Endothelial cell of umbilical vein (primary cell): Measurements from ENCODE around the gene ALG11. TPM values are rescaled to one million over a fixed set of nuclear protein-coding genes. Genes with fewer than 3 reads are reported as not detected.

Experiments used
- BruUV-seq: library from RNA; stranded (reverse); fragments of 400-500 nt; replicated peaks from 2 replicates; lab custom pipeline; 2021; lab: Mats Ljungman, UMichigan
- CTCF ChIA-PET: fragments of 300-600, 350-600 bp; sonication (Branson Sonifier 250); formaldehyde crosslinking; loops from one replicate; lab custom pipeline; 2021; ENCODE audit warnings: antibody characterized with exemption, inconsistent platforms; lab: Charles Lee
- POLR2A ChIA-PET: fragments of 300-600, 350-600 bp; sonication (Branson Sonifier 250); formaldehyde crosslinking; loops from one replicate; lab custom pipeline; 2021; ENCODE audit warnings: antibody characterized with exemption, inconsistent platforms; lab: Charles Lee
- DNase-seq: peaks from one replicate; pipeline ENCODE4 v3.0.0-alpha.2; 2011; ENCODE audit warnings: low read depth, low spot score
- FAIRE-seq: peaks from 2 replicates; lab custom pipeline; 2011; peaks lifted over from hg19 to GRCh38; lab: Jason Lieb, UNC
- H2AFZ ChIP-seq: 2 replicates; pipeline ENCODE4 v1.6.0; 2012; ENCODE audit warnings: low read depth, low read length, control low read depth, inconsistent platforms
- H3K27ac ChIP-seq: 2 replicates; pipeline ENCODE4 v1.5.1; 2011; ENCODE audit warnings: low read depth, mild to moderate bottlenecking, control low read depth, low read length, moderate library complexity; ENCODE audit not compliant: insufficient read depth
- H3K27me3 ChIP-seq, 2 experiments: 2 replicates each; pipeline versions ENCODE4 v1.6.0 to v1.6.1; 2011; ENCODE audit warnings: low read length in 2 of 2, mixed read lengths in 1 of 2; ENCODE audit not compliant: control insufficient read depth in 2 of 2, insufficient read depth in 2 of 2
- H3K36me3 ChIP-seq, 2 experiments: 2 replicates in 1 of 2; 3 replicates in 1 of 2; pipeline ENCODE4 v1.5.1; 2011; ENCODE audit warnings: low read length in 2 of 2, mild to moderate bottlenecking in 1 of 2, moderate library complexity in 1 of 2; ENCODE audit not compliant: control insufficient read depth in 2 of 2, insufficient read depth in 2 of 2; ENCODE audit errors: extremely low read depth in 1 of 2
- H3K4me1 ChIP-seq: 3 replicates; pipeline ENCODE4 v1.5.1; 2011; ENCODE audit warnings: mild to moderate bottlenecking, low read length; ENCODE audit not compliant: control insufficient read depth, insufficient read depth; ENCODE audit errors: extremely low read depth
- H3K4me2 ChIP-seq: 2 replicates; pipeline ENCODE4 v1.6.1; 2011; ENCODE audit warnings: low read length, control low read depth, mixed read lengths; ENCODE audit not compliant: insufficient read depth
- H3K4me3 ChIP-seq, 3 experiments: fragments of 200-600 bp in 1 of 3; sonication (generic), shearing (Covaris generic) in 1 of 3; replicated peaks in 1 of 3; 2 replicates each; pipeline ENCODE4 v1.5.1; 2011 to 2016; ENCODE audit warnings: control low read depth in 3 of 3, low read length in 3 of 3, mild to moderate bottlenecking in 2 of 3, inconsistent platforms in 1 of 3, low read depth in 1 of 3, moderate library complexity in 1 of 3; ENCODE audit not compliant: insufficient read depth in 1 of 3
- H3K79me2 ChIP-seq: 2 replicates; pipeline ENCODE4 v1.6.0; 2012; ENCODE audit warnings: low read length, inconsistent platforms; ENCODE audit not compliant: control insufficient read depth, insufficient read depth
- H3K9ac ChIP-seq: replicated peaks from 2 replicates; pipeline ENCODE3; 2011; ENCODE audit warnings: low read length, control low read depth; ENCODE audit not compliant: insufficient read depth; ENCODE audit errors: extremely low read depth
- H3K9me1 ChIP-seq: replicated peaks from 3 replicates; pipeline ENCODE4 v1.6.0; 2011; ENCODE audit warnings: mild to moderate bottlenecking, low read length; ENCODE audit not compliant: control insufficient read depth, insufficient read depth; ENCODE audit errors: extremely low read depth
- H3K9me3 ChIP-seq: replicated peaks from 2 replicates; pipeline ENCODE4 v1.5.1; 2012; ENCODE audit warnings: low read length, inconsistent platforms; ENCODE audit not compliant: control insufficient read depth, insufficient read depth
- H4K20me1 ChIP-seq: replicated peaks from 2 replicates; pipeline ENCODE3; 2011; ENCODE audit warnings: mild to moderate bottlenecking, low read length; ENCODE audit not compliant: control insufficient read depth, insufficient read depth; ENCODE audit errors: extremely low read depth
- FOS ChIP-seq: IDR thresholded peaks from 2 replicates; pipeline ENCODE4 v1.6.1; 2011; ENCODE audit warnings: mild to moderate bottlenecking, low read length, moderate library complexity, borderline replicate concordance; ENCODE audit not compliant: insufficient read depth
- POLR2A ChIP-seq: IDR thresholded peaks from 2 replicates; pipeline ENCODE4 v1.6.1; 2012; ENCODE audit warnings: low read depth, mild to moderate bottlenecking, control low read depth, low read length
- dilution Hi-C: fragments of 300-500 bp; cut with MboI; formaldehyde crosslinking; loops from one replicate; pipeline ENCODE4 v1.15.0; 2019; ENCODE audit warnings: low sequenced_read_pairs; ENCODE audit not compliant: extremely low pct_ligation_motif_present
- intact Hi-C: fragments of 100-400 bp; cut with micrococcal nuclease; formaldehyde crosslinking; loops from one replicate; pipeline ENCODE4 v1.10.0; 2022
- polyA plus RNA-seq, 4 experiments: library from polyadenylated mRNA; depleted of rRNA in 3 of 4; stranded (reverse) in 3 of 4; unstranded in 1 of 4; fragments of >200 nt; gene quantifications; 2 replicates each; pipeline versions ENCODE4 v1.2.1 to v1.2.3, GENCODE V29; 2011 to 2012; ENCODE audit warnings: missing spikeins in 1 of 4
- total RNA-seq: library from RNA; stranded (reverse); gene quantifications from 2 replicates; pipeline ENCODE4 v1.2.3, GENCODE V29; 2021
- TF ChIP-seq, protein P1 (sequence below): IDR thresholded peaks from 2 replicates; pipeline ENCODE4 v1.6.1; 2011; ENCODE audit not compliant: insufficient read depth, insufficient read length
- TF ChIP-seq, protein P2 (sequence below), 2 donors: IDR thresholded peaks; 1 replicate in 1 of 2; 2 replicates in 1 of 2; pipeline ENCODE4 v1.5.1; 2011; ENCODE audit warnings: low read length in 2 of 2, mild to moderate bottlenecking in 2 of 2, moderate library complexity in 2 of 2, control low read depth in 1 of 2, inconsistent platforms in 1 of 2, low read depth in 1 of 2; ENCODE audit not compliant: insufficient read depth in 1 of 2; ENCODE audit errors: extremely low read depth in 1 of 2

ALG11 gene
- total and polyA plus RNA-seq, 2 donors (not counting 3 experiments of a cell fraction or from before 2014, with no cell fraction given): 6.5 to 31.0 TPM

DNA sequence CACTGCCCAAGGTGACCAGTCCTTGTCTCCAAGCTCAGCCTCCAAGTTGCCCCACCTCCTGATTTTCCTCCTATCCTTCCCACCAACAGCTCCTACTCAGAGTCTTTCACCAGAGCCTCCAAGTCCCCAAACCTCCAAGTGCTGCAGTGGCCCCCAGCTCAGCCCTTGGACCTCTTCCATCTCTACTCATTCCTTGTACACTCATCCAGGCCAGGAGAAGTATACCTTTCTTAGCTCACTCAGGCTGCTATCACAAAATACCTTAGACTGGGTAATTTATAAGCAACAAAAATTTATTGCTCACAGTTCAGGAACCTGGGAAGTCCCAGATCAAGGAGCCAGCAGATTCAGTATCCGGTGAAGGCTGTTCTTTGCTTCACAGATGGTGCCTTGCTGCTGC is 12.3 kb upstream of the ALG11 start:
- H3K4me3 ChIP-seq: no peak overlapping the region
- DNase-seq: no peak
- H3K9me1 ChIP-seq: no peaks in the 10 kb centered on the region
- ChIA-PET CTCF (interaction anchor here (0.6 to 6.7 kb wide), 6 partner anchors 9 to 236 kb away, joined by 3 to 45 read pairs (median 4); partner anchors contain the start of genes ALG11 and NEK5), POLR2A (no interaction called here)
- no peak overlapping the region for H3K27ac ChIP-seq
- H3K36me3 ChIP-seq: no peaks in the 10 kb centered on the region
- no peaks in the 10 kb centered on the region for H3K4me1 ChIP-seq
- H3K9ac ChIP-seq: no peak overlapping the region
- BruUV-seq: no TSS peak
- FAIRE-seq: no peak
- H3K27me3 ChIP-seq: peaks cover 17 to 19% of the 10 kb centered on the region in 2 experiments
- H2AFZ ChIP-seq: no peak overlapping the region
- dilution Hi-C loops (no loop called here), intact Hi-C loops (loop anchor here (2.0 to 5.0 kb wide), 2 partner anchors 195 to 237 kb away; no protein-coding TSS in a partner anchor)
- no peaks in the 10 kb centered on the region for H3K79me2 ChIP-seq
- no peaks in the 10 kb centered on the region for H3K9me3 ChIP-seq
- H4K20me1 ChIP-seq: no peaks in the 10 kb centered on the region
- no peak overlapping the region for H3K4me2 ChIP-seq
- TF ChIP-seq, protein P1, sequence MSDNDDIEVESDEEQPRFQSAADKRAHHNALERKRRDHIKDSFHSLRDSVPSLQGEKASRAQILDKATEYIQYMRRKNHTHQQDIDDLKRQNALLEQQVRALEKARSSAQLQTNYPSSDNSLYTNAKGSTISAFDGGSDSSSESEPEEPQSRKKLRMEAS: no peak
- TF ChIP-seq FOS: no peak
- no peak for TF ChIP-seq POLR2A

DNA sequence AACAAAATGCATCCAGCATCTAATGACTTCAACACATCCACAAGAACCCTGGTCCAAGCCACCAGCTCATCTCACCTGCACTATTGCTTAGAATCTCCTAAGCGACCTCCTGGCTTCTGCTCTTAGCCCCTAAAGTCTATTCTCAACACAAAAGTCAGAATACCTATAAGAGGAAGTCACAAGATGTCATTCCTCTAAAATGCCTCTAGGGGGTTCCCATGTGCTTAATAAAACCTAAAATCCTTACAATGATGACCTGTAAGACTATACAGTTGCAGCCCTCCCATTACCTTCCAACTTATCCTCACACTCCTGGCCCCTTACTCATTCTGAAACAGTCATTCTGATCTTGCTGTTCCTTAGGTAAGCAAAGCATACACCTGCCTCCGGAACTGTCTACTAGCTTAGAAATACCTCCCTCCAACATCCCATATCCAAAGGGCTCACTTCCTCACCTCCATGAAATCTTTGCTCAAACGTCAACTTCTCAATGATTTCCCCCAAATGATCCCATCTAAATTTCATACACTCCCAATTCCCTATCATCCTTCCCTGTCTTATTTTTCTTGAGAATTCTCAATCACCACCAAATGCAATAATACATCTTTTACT is 11.0 kb upstream of the ALG11 start:
- Histone ChIP-seq H3K9me3 (no peaks in the 10 kb centered on the region), H3K27me3 (peaks cover 10 to 11% of the 10 kb centered on the region in 2 experiments), H3K36me3 (no peaks in the 10 kb centered on the region), H2AFZ (no peak overlapping the region), H3K9ac (no peak overlapping the region), H3K9me1 (no peaks in the 10 kb centered on the region), H3K79me2 (no peaks in the 10 kb centered on the region), H3K4me2 (no peak overlapping the region), H3K4me3 (no peak overlapping the region), H4K20me1 (no peaks in the 10 kb centered on the region), H3K4me1 (no peaks in the 10 kb centered on the region), H3K27ac (no peak overlapping the region)
- dilution Hi-C loops: no loop called here
- ChIA-PET POLR2A (no interaction called here), CTCF (interaction anchor here (0.8 to 6.7 kb wide), 3 partner anchors 20 to 126 kb away, joined by 3 to 45 read pairs (median 4); partner anchors contain the start of gene NEK5)
- FAIRE-seq (peak; percentile 62), DNase-seq (peak; percentile 38)
- intact Hi-C loops: loop anchor here (1.0 to 5.0 kb wide), 5 partner anchors 10 to 449 kb away; partner anchors contain the start of genes ATP7B and VPS36
- TF ChIP-seq FOS (no peak), POLR2A (no peak)
- TF ChIP-seq, protein P1: no peak
- TF ChIP-seq, protein P2, sequence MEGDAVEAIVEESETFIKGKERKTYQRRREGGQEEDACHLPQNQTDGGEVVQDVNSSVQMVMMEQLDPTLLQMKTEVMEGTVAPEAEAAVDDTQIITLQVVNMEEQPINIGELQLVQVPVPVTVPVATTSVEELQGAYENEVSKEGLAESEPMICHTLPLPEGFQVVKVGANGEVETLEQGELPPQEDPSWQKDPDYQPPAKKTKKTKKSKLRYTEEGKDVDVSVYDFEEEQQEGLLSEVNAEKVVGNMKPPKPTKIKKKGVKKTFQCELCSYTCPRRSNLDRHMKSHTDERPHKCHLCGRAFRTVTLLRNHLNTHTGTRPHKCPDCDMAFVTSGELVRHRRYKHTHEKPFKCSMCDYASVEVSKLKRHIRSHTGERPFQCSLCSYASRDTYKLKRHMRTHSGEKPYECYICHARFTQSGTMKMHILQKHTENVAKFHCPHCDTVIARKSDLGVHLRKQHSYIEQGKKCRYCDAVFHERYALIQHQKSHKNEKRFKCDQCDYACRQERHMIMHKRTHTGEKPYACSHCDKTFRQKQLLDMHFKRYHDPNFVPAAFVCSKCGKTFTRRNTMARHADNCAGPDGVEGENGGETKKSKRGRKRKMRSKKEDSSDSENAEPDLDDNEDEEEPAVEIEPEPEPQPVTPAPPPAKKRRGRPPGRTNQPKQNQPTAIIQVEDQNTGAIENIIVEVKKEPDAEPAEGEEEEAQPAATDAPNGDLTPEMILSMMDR (IDR thresholded peaks at IDR 0.05; ENCODE audit: extremely low read depth in 1 of 2, insufficient read depth in 1 of 2, low read depth in 1 of 2, low read length in 2 of 2): peak; percentile 42 to 61
- BruUV-seq: no TSS peak
